Measurements from ENCODE around the gene PREX1.
"Not testable (repeated sequence)": the region's sequence is repeated elsewhere in the genome, so short reads cannot be mapped to it uniquely, and the experiment has no call there.

Gene PREX1

DNA sequence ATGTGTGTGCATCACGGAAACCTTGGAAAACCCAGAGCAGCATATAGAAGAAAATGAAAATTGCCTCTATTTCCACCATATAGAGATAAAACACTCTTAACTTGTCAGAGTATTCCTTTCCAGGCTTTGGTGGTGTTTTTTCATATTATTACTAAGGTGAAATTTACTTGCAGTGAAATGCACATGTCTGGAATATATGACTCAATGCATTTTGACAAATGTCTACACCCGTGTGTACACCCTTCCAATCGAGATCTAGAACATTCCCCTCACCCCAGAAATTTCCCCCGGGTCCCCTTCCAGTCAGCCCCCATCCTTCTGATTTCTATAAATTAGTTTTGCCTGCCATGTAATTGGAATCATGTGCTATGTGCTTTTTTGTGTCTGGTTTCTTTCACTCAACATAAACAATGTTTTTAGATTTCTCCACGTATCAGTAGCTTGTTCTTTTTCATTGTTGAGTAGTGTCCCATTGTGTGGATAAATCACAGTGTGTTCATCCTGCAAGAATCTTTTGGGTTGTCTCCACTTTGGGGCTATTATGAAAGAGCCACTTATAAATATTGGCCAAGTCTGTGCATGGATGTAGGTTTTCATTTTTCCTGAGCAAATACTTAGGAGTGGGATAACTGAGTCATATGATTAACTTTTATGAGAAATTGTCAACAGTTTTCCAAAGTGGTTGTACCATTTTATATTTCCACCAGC lies 19.9 kb upstream of the PREX1 start:
- no peak for DNase-seq

DNA sequence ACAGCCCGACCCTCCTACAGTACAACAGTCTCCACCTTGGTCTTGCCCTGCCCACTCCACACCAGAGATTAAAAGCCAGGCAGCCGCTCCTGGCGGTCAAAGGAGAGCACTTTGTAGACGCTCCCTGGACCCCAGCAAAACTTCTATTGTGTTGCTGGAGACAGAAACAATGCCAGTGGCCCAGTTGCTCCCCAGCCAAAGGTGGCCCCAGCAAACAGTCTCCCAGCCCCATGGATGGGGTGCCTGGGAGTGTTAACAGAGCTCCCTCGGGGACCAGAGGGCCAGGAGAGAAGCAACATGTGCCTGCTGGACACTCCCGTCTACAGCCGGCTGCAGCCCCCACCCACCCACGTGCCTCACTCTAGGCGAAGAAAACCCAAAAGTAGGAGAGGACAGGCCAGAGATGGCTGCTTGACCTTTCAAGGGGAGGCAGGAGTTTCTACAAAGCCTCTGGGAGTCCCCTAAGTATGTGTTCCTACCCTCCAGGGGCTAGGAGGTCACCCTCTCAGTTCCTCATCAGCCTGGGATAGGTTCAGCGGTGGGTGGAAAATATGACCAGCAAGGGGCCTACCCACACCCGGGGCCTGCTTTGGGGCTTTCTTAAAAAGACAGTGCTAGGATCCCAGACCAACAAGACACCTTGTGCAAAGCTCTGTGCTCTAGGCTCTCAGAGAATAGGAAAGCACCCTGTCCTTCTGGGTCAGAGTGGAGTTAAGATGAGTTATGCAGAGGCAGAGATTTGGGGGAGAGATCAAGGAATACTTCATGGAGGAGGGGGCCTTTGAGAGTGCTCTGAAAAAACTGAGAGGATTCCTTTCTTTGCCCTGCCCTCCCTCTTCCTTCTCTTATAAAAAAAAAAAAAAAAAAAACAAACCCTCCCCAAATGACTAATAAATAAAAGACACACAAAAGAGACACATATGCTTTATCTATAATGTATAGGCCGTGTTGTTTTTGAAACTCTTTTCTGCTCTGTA lies 19.0 kb upstream of the PREX1 start:
- no peak for DNase-seq

DNA sequence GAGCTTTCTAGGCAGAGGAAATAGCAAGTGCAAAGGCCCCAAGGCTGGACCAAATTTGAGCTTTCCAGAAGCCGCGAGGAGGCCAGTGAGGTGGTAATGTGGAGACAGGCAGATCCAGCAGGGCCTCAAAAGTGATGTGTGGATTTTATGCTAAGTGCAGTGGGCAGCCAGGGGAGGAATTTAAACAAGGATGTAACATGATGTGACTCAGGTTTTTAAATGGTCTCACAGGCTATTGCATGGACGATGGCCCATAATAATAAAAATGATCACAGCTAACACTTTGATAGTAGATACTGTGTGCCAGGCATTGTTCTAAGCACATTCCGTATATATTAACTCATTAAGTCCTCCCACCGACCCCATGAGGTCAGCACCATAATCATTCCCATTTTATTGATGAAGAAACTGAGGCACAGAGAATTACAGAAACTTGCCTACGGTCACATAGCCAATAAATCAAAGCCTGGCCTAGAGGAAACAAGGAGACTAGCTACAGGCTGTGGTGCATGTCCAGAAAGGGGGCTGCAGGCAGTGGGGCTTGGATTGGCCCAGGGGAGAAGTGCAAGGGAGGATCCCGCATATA lies 18.0 kb upstream of the PREX1 start:
- DNase-seq: no peak

- DNase-seq: no peak
These were observed 17.2 kb upstream of the PREX1 start for GRCh38 chr20:48844996-48845395.

DNA sequence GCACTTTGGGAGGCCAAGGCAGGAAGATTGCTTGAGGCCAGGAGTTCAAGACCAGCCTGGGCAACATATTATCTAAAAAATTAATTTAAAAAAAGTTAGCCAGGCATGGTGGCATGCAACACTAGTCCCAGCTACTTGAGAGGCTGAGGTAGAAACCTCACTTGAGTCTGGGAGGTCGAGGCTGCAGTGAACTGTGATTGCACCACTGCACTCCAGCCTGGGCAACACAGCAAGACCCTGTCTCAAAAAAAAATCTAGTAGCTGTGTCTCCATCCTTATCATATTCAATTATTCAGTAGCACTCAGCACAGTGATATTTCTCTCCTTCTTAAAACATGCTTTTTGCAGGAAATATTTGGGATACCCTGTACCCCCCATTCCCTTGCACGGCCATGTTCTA lies 16.1 kb upstream of the PREX1 start:
- not testable (repeated sequence) for DNase-seq

- no peak for DNase-seq
These were observed 15.4 kb upstream of the PREX1 start for GRCh38 chr20:48843057-48843806.

- DNase-seq: no peak
These were observed 14.2 kb upstream of the PREX1 start for GRCh38 chr20:48841875-48842529.

GRCh38 chr20:48841196-48841874 lies 13.5 kb upstream of the PREX1 start:
- DNase-seq: no peak

- no peak for DNase-seq
These were observed 11.5 kb upstream of the PREX1 start for GRCh38 chr20:48839154-48839917.

DNA sequence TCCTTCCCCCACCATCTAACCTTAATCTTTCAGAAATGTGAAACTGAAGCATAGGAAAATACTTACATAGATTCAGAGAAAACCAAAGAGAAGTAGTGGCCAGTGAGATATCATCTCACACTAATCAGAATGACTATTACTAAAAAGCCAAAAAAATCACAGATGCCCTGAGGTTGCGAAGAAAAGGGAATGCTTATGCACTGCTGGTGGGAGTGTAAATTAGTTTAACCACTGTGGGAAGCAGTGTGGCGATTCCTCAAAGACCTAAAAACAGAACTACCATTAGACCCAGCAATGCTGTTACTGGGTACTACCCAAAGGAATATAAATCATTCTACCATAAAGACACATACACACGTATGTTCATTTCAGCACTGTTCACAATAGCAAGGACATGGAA lies 9.2 kb upstream of the PREX1 start:
- no peak for DNase-seq

- no peak for DNase-seq
These were observed 7.6 kb upstream of the PREX1 start for GRCh38 chr20:48835390-48835789.

- DNase-seq: no peak
These were observed 6.5 kb upstream of the PREX1 start for GRCh38 chr20:48834278-48834677.

DNA sequence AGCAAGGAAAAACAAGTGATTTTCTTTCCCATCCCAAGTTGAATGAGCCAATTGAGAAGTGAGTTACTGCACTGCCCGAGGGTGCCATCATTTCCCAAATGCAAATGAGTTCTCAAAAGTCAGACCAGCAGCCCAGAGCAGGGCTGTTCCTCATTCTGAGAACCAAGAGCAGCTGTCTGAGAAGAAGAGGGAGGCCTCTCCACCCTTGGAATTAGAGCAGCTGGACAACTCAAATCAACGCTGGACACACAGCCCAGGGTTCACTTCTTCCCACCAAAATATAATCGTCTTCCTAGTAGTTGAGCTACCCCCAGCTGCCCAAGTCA lies 4.6 kb upstream of the PREX1 start:
- no peak for DNase-seq

DNA sequence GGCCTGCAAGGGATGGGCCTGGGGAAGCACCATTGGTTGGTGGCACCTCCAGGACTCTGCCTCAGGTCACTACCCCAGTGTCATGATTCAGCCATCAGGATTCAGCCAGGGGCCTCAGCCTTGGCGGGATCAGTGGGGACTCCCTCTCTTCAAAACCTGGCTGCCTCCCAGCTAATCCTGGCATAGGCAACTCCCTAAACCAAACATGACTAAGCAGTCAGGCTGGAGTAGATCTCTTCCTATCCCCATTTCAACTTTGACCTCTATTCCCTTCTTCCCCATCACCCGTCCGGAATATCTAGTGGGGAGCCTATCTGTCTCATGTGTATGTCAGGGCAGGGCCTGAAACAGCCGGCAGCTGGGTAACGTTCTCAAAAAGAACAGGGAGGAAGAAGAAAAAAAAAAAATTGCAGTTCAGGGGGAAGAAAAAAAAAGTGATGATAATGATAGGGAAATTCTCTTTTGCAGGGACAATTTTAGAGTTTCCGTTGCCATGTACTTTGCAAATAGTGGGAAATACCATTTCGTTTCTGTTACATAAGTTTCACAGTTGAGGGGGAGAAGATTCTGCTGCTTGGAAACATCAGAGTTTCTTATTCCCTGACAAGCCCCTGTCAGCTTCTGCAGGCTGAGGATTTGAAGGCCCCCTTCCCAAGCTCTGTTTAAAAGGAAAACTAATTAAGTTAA lies 4.1 kb upstream of the PREX1 start:
- DNase-seq: no peak

DNA sequence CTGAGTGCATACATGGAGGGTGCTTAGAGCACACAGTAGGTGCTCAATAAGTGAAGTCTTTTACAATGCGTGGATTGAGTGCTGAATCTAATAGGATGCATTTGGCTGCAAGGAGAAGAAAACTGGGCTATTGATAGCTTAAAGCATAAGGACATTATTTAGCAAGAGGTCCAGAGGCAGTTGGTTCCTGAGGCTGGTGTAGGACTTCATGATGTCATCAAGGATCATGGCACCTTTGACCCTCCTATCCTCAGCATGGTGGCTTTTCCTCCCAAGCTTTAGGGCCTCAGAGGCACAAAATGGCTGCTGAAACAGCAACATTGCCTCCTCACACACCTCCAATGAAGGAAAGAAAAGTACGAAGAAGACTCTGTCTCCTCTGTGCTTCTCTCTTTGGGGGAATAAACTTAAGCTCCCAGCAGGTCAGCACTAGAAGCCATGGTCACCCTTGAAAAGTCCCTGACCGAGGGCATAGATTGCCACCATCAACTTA lies 3.1 kb upstream of the PREX1 start:
- DNase-seq: no peak

GRCh38 chr20:48829940-48830339 lies 2.1 kb upstream of the PREX1 start:
- DNase-seq: no peak

GRCh38 chr20:48828734-48829460 lies 1.1 kb upstream of the PREX1 start:
- DNase-seq: no peak

DNA sequence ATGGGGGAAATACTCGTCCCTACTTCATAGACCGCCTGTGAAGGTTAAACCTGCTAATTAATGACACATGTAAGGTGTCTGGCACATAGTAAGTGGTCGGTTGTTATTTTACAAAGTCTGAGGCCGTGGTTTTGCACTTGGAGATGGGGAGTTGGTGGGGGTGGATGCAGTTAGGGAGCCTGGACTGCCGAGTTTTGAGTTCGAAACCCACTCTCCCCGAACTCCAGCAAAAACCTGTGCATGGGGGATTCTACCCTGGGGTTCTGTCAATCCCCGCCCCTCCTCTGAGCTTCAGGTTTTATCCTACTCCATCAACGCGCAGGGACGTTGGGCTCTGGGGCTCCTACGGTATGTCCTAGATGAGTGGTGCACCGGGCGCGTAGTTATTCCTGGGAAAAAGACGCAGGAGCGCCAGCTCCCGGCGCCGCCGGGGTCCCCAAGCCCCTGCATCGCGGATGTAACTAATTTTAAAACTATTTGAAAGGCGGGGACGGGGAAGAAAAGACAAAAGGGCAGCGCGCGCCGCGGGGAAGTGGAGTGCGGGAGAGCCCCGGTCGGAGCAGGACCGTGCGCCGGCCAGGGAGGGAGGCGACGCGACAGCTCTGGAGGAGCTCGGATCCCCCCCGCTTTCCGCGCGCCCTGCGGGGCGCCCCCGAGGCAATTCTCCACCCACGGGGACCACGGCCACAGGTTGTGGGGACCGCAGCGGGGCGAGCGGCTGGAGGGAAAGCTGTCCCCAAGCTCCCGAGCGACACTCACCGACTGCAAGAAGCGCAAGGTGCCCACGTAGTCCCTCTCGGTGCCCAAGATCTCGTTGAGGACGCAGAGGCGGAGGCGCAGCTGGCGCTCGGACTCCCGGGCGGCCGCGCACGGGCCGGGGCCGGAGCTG lies 672 bp downstream of the PREX1 start:
- peak; percentile 54 for DNase-seq

DNA sequence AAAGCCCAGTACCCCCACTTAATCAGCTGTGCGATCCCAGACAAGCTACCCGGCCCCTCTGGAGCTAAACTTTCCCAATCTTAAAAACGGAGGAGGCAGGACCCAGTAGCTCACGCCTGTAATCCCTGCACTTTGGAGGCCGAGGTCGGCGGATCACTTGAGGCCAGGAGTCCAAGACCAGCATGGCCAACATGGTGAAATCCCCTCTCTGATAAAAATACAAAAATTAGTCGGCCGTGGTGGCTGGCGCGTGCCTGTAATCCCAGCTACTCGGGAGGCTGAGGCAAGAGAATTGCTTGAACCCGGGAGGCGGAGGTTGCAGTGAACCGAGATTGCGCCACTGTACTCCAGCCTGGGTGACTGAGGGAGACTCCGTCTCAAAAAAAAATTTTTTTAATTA lies 1.3 kb downstream of the PREX1 start:
- not testable (repeated sequence) for DNase-seq
